M059J (cell line): ENCODE measurements around the gene ANKRD24. TPM values are rescaled to one million over a fixed set of nuclear protein-coding genes. Genes with fewer than 3 reads are reported as not detected.
"Not testable (repeated sequence)": the region's sequence is repeated elsewhere in the genome, so short reads cannot be mapped to it uniquely, and the experiment has no call there.

Source experiments
- DNase-seq: peaks from one replicate; pipeline ENCODE4 v3.0.0-alpha.2; 2012; ENCODE audit warnings: low read depth
- total RNA-seq: library from RNA; depleted of rRNA; stranded (reverse); fragments of >200 nt; shearing (Covaris generic); gene quantifications from 2 replicates; pipeline ENCODE4 v1.2.3, GENCODE V29; 2014

ANKRD24 gene
- total RNA-seq, 1 experiment from 2014 or later = 0.12 TPM

GRCh38 chr19:4173479-4174212 lies 8.8 kb upstream of the ANKRD24 start:
- no peak for DNase-seq

- no peak for DNase-seq
These were observed 8.1 kb upstream of the ANKRD24 start for GRCh38 chr19:4174213-4174894.

- no peak for DNase-seq
These were observed 7.4 kb upstream of the ANKRD24 start for GRCh38 chr19:4174895-4175668.

GRCh38 chr19:4175669-4175931 lies 6.9 kb upstream of the ANKRD24 start:
- DNase-seq = no peak

GRCh38 chr19:4177146-4177545 lies 5.3 kb upstream of the ANKRD24 start:
- no peak for DNase-seq

GRCh38 chr19:4178990-4179389 lies 3.5 kb upstream of the ANKRD24 start:
- no peak for DNase-seq

- no peak for DNase-seq
These were observed 1.4 kb upstream of the ANKRD24 start for GRCh38 chr19:4181053-4181508.

GRCh38 chr19:4183967-4184717 lies 1.7 kb downstream of the ANKRD24 start:
- peak; percentile 17 for DNase-seq

- no peak for DNase-seq
These were observed 2.3 kb downstream of the ANKRD24 start for GRCh38 chr19:4184718-4185352.

GRCh38 chr19:4185413-4186086 lies 3.1 kb downstream of the ANKRD24 start:
- no peak for DNase-seq

- peak; percentile 70 for DNase-seq
These were observed 3.9 kb downstream of the ANKRD24 start for GRCh38 chr19:4186087-4186993.

GRCh38 chr19:4187313-4188122 lies 5.0 kb downstream of the ANKRD24 start:
- DNase-seq = no peak

- no peak for DNase-seq
These were observed 7.2 kb downstream of the ANKRD24 start for GRCh38 chr19:4189641-4190040.

GRCh38 chr19:4192537-4192936 lies 10.0 kb downstream of the ANKRD24 start:
- DNase-seq = not testable (repeated sequence)

- DNase-seq = no peak
These were observed 11.9 kb downstream of the ANKRD24 start for GRCh38 chr19:4194353-4194752.

- no peak for DNase-seq
These were observed 13.5 kb downstream of the ANKRD24 start for GRCh38 chr19:4196009-4196408.

- no peak for DNase-seq
These were observed 14.2 kb downstream of the ANKRD24 start for GRCh38 chr19:4196587-4197148.

GRCh38 chr19:4197228-4197624 lies 14.7 kb downstream of the ANKRD24 start:
- no peak for DNase-seq
